Stimulated activated CD4-positive, alpha-beta T cell treated with anti-CD3 and anti-CD28 coated beads, Interleukin-1b, Interleukin-23, amount 100 ng/mL, for 24 hours (primary cell): Measurements from ENCODE around the gene CXCL11.
"Not testable (repeated sequence)": the region's sequence is repeated elsewhere in the genome, so short reads cannot be mapped to it uniquely, and the experiment has no call there.

ENCODE experiments used
- DNase-seq, 4 experiments: peaks; one replicate each; pipeline ENCODE4 v3.0.0-alpha.2; 2020; ENCODE audit warnings: low read depth in 4 of 4, low spot score in 1 of 4

The CXCL11 gene

DNA sequence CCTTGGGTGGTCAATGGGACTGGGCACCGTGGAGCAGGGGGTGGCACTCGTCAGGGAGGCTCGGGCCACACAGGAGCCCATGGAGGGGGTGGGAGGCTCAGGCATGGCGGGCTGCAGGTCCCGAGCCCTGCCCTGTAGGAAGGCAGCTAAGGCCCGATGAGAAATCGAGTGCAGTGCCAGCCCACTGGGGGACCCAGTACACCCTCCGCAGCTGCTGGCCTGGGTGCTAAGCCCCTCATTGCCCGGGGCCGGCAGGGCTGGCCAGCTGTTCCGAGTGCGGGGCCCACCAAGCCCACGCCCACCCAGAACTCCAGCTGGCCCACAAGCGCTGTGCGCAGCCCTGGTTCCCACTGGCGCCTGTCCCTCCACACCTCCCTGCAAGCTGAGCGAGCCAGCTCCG is 7.4 kb upstream of the CXCL11 start:
- not testable (repeated sequence) for DNase-seq

DNA sequence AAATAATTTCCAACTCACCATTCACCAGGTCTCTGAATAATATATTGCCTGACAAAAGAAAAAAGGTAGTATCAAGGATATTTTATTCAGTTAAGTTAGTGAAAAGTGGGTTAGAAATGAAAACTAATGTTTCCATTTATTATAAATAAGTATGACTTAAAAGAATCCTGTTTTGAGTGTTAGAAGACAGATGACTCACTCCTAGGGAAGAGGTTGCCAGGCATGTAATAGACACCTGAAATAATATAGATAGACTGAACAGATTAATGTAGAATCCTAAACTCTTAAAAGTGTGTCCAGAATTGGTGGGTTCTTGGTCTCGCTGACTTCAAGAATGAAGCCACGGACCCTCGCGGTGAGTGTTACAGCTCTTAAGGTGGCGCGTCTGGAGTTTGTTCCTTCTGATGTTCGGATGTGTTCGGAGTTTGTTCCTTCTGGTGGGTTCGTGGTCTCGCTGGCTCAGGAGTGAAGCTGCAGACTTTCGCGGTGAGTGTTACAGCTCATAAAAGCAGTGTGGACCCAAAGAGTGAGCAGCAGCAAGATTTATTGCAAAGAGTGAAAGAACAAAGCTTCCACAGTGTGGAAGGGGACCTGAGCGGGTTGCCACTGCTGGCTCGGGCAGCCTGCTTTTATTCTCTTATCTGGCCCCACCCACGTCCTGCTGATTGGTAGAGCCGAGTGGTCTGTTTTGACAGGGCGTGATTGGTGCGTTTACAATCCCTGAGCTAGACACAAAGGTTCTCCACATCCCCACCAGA is 6.5 kb upstream of the CXCL11 start:
- not testable (repeated sequence) for DNase-seq

DNA sequence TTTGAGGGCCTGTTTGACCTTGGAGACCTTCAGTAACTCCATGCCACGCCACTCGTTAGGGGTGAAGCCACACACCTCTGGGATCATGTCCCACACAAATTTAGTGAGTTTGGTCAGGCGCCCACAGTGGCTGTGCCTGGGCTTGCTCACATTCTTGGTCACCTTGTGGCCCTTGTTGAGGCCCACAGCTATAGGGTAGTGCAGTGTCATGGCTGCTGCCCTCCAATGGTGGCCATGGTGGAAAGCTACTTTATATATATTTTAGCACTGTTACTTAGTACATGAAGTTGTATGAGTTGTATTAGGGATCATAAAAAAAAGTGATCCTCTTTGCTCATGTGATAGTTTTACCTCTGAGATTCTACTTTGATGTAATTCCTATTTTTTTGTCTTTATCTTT is 985 bp upstream of the CXCL11 start:
- no peak for DNase-seq

DNA sequence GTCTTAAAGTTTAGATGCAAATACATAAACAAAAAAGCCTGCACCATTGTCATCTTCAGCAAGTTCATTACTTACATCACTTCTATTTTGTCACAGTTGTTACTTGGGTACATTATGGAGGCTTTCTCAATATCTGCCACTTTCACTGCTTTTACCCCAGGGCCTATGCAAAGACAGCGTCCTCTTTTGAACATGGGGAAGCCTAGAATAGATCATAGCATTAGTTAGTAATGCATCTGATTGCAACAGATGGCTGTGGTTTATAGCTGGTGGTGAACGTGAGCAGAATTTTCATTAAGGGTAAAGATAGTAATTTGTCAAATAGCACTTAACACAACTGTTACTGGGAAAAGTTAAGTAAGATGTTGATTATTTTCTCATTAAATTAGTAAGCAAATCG is 729 bp downstream of the CXCL11 start:
- no peak for DNase-seq

DNA sequence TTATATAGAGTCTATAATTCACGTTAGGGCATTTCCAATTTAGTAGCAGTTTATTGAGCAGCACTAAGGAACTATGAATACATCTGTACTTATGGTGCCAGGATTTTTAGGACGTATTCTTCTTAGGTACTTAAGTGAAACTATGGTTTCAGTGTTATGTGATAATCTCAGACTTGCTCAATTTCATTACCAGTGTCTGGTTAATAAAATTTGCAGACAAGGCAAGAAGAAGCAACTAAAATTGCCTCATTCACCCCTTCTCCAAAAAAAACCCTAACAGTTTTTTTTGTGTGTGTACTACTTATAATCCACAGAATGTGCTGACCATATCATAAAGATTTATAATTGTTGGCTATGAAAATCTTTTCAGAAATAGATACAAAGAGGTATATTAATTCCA is 6.6 kb downstream of the CXCL11 start:
- no peak for DNase-seq

DNA sequence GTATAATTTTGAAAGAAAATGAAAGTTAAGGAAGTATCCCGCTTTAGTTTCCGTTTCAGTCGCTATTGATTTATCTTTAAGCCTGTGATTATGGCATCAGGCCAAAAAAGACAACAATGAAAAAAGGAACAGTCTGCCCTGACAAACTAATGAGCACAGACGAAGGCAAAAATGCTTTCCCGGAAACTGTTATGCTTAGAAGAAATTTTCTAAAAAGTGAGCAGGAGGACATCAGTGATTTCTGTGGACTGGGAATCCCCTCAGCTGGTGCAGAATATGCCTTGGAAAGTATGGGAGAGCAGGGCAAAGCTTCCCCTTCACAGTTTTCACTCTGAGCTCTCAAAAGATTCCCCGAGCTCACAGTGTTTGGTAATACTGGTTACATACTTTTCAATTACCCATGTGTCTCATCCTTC is 7.5 kb downstream of the CXCL11 start:
- no peak for DNase-seq

DNA sequence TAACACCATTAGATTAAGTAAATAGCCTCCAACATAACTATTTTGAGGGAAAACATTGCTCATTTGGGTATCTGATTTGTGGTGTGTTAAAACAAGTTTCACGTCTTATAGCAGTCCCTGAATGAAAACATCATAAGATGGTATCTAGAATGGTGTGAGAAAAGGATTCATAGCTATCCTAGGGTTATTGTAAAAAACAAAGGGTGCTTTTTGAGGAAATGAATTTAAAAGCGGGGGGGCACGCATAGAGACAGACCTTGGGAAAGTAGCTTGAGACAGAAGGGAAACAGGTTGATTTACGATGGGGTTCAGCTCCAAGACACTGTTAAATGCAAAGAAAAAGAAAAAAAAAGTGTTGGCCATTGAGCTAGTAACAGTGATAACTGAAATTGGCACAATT is 11.8 kb downstream of the CXCL11 start:
- no peak for DNase-seq

DNA sequence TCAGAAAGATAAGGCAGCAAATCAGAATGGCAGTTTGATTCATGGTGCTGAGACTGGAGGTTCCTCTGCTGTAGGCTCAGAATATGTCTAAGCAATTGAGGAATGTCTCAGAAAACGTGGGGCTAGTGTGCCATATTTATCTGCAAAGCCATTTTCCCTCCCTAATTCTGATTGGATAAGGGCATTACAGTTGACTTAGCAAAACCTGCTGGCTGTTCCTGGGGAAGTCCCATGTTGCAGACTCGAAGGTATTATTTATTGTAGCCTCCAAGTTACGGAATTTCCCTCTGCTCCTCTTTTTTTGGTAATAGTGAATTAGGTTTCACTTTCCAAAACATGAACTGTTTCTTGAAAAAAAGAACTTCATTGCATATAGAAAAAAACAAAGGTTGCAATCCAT is 12.5 kb downstream of the CXCL11 start, which contains the start of gene CXCL10:
TSS of gene CXCL10 (minus strand) at position 109 of the 400 bp plus-strand sequence. CDS start at position 43, 66 bp downstream.
- DNase-seq = no peak

DNA sequence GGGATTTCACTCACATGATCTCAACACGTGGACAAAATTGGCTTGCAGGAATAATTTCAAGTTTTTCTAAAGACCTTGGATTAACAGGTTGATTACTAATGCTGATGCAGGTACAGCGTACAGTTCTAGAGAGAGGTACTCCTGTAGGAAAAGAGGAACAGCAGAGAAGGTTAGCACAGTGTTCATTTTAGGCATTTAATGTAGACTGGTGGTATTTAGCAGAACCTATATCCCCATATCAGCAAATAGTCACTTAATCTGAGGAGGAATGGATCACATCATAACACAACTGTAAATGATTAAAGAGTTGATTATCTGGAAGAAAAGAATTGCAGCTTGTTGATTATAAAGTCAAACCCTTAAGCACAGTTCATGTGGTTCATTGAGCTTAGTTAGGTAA is 13.2 kb downstream of the CXCL11 start:
- no peak for DNase-seq

DNA sequence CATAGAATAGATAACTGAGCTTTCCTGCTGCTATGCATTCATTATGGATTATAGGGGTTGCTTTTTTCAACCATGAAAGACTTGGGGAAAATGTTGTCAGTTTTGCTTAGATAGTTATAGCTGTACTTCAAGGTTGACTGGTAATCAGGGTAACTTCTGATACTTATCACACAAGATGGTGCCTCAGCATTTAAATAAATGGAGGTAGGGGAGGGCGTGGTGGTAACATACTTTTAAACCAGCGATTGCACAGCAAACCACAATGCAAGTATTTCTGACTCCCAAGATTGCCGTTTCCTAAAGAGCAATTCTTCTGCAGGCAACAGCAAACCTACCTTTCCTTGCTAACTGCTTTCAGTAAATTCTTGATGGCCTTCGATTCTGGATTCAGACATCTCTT is 13.8 kb downstream of the CXCL11 start:
- DNase-seq = no peak

DNA sequence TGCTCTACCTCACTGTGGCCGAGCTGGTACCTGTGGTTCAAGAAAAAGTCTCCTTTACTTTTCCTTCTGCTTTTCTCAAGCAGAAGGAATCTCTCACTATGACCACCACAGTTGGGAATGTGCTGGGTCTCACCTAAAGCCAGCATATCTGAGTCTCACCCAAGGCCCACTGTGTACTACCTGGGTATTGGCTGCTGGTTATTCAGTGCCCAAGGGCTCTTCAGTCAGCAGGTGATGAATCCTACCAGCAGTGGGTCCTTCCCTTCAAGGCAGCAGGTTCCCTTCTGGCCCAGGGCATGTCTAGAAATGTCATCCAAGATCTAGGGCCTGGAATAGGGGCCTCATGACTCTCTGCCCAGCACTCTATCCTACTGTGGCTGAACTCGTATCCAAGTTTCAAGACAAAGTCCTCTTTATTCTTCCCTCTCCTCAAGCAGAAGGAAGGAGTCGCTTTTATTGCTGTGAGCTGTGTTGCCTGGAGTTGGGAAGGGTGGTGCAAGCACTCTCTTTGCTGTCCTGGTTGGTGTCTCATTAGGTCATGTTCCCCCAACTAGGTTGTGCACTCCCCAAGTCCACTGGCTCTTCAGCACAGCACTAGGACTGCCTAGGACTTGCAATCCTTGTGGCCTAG is 18.7 kb downstream of the CXCL11 start:
- no peak for DNase-seq

DNA sequence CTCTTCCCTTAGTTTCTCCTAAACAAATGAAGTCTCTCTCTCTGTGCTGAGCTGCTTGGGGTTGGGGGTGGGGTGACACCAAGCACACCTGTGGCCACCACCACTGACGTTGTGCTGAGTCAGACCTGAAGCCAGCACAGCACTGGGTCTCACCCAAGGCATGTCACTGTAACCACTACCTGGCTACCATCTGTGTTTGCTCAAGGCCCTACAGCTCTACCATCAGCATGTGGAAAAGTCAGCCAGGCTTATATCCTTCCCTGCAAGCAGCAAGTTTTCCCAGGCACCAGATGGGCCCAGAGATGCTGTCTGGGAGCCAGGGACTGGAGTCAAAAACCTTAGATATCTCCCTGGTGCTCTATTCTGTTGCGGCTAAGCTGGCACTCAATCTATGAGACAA is 19.5 kb downstream of the CXCL11 start:
- DNase-seq = no peak

DNA sequence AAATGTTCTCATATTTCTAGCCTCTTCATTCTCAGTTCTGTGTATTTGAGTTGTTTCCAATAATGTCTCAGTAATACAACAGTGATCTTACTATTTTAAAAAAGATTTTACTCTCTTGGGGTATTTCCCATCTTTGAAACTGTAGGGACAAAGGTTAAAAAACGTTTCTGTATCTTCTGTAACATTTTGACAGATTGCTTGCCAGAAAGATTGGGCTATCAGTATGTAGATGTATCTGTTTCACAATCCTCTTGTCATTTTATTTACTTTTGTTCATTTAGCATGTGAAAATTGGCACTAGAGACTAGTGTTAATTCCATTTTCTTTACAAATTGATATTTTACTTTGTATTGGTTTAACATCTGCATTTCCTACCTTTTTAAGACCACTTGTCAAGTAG is 22.3 kb downstream of the CXCL11 start:
- no peak for DNase-seq

DNA sequence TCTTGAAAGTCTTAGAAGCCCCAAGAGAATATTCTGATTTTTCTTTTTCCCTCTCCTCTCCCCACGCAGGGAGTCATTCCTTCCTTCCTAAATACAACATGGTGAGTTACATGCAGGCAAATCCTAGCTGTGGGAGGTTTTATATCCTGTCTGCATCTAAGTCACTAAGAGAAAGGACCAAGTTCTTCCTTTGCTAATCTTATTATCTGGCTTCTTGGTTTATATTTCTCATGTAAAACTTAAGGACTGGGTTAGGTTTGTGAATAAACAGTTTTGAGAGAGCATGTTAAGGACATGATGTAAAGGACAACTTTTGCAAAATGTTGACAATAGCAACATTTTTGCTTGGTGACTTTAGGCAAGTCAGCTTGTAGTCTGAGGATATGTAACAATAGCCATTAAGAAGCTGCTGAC is 23.5 kb downstream of the CXCL11 start:
- DNase-seq = no peak

DNA sequence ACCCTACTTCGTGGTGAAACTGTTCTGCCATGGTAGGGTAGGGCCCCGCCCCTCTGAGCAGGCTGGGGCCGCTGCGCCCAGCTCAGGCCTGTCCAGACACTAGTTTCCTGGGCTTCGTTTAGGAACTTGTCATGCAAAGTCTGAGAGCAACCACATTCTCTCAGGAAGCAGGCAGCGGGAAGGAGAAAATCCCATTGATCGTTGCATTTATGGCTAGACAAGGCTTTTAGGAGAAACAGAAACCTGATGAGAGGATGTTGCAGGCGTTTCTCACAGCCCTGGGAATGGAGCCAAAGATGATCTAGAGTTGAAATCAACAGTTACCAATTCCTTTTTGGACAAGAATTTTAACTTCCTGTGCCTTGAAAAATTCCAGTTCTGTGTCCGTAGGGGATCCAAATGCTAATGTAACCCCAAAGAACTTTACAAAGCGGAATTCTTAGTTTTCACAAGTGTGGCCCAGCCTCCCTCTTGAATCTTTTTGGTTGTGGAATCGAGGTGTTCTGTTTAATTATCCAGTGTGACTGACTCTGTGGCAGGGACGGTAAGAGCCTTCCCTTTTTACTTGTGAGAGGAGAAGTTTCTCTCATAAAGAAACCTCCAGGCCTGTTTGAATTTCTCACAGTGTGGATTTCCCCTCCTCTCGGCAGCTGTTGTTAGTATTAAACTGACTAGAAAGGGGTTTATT is 24.0 kb downstream of the CXCL11 start:
- no peak for DNase-seq

DNA sequence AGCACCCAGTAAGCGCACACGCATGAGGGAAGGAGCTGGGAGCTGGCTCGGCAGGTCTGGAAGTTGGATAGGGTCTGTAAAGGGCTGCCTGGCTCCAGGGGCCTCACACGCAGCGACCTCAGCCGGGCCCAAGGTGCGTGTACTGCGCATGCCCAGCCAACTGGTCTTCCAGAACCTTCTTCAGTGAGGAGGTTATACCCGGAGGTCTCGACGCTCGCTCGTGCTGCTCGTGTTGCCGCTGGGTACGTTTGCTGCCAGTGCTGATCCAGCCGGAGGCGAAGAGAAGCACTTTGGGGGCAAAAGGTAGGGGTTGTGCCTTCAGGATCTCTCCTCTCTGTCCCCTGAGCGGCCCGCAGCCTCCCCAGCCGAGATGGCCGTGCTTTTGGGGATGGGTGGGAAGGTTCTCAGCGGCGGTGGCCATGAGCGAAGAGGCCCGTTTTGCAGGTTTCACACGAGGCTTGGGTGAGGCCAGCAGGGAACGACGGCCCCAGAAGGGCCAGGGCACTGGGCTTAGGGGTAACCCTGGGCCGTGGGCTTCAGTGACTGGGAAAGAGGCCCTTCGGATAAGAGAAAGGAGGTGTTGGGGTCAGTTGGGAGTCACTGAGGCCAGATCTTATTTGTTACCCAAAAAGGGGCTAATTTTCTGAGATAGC is 24.7 kb downstream of the CXCL11 start:
- DNase-seq = no peak

DNA sequence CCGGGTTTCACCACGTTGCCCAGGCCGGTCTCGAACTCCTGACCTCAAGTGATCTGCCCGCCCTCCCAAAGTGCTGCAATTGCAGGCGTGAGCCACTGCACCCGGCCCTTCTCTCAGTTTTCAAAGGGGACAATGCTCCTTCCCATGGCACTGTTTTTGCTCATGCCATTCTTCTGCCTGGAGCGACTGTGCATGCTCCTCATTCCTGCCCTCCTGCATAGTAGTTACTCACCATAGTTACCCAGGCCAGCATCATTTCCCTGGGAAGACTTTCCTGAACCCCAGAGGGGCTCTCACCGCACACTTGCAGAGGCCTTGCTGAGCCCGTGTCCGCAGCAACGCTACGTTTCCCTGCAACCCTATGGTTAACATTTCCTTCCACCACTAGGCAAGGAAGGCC is 25.3 kb downstream of the CXCL11 start:
- no peak for DNase-seq

DNA sequence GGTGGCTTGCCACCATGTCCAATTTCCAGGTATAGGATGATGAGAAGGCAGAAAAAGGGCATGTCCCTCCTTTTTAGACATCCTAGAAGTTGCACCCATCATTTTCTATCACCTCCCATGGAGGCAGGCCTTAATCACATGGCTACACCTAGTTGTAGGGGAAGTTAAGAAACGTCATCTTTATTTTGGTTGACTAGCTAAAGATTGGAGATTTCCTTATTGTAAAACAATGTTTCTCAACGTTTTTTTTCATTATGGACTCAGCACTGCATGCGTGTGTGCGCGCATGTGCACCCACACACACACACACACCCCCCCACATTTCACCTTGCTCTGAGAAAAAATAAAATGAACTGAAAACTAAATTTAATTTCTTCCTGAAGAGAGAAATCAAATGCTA is 26.6 kb downstream of the CXCL11 start:
- no peak for DNase-seq

DNA sequence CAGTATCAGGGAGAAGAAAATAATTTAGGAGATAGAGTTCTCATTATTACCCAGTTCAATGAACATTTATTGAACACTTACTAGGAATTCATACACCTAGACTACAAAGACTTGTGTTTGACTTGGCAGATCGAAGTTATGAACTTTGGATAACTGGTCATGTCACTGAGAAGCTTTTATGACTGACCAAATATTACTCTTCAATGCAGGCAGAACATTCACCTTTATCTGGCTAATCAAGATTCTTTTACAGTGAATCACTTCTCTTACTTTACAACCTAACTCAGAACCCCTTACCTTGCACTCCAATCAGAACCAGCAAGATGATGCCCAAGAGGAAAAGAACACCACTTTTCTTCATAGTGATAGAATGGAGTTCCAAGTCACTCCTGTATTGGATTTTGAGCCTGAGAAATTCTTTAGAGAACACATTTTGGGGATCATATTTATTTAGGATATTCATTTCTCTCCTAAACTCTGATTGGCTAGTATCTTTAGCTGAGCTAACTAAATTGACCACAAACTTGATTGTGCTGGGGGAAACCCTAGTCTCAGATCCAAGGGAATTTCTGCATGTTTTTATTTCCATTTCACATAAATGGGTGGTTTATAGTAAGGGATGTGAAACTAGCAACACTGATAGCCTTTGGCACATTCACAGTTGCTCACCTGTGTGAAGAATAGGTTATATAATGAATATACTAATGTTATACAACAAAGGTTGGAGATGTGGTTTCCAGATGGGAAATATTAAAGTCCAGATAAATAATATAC is 28.6 kb downstream of the CXCL11 start, which contains the start of gene CXCL9:
TSS of gene CXCL9 (minus strand) at position 421 of the 774 bp plus-strand sequence. CDS start at position 361, 60 bp downstream.
- DNase-seq = no peak

DNA sequence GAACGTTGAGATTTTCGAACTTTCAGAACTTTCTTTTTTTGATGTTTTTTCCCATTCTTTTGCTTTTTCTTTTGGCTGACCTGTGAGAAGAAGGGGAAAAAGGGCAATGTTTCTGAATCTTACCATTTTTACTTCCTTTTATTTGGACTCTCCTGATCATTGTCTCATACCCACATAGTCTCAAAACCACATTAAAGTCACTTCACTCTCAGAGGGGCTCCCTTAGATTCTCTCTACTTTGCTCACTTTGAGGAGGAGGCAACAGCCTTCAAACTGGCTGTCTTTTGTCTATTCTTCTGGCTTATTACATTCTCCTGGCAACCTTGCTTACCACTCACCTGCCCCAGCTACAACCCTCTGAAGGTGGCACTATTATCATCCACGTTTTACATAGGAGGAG is 32.2 kb downstream of the CXCL11 start:
- DNase-seq = no peak

DNA sequence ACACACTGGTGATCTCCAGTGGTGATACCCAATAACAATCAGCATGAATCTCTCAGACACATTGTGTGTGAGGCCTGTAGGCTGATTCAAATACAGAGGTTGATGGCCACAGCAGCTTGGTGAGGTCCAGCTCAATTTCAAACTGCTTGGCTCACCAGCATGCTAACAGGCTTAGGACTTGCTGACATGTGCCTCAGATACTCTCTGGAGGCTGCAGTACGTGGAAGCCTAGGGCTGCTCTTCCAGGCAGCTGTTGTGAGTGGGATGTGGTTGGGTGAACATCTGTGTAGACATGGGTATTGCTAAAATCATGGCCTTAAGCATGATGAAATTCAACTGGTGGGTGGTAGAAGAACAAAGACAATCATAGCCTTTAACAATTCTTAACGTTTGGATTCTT is 32.8 kb downstream of the CXCL11 start:
- no peak for DNase-seq
